Smooth muscle cell (in vitro differentiated cells): ENCODE results near the gene MYH9. TPM values are rescaled to one million over a fixed set of nuclear protein-coding genes. Genes with fewer than 3 reads are reported as not detected.
A peak's percentile ranks its signal among the peaks of the same experiment; 100 is the strongest.

ENCODE experiments used
- DNase-seq: peaks from one replicate; lab custom pipeline; 2025; ENCODE audit not compliant: unreplicated experiment; lab: John Stamatoyannopoulos, UW
- H2AFZ ChIP-seq: fragments of 200-600 bp; sonication (generic); 2 replicates; pipeline ENCODE4 v1.6.0; 2016; ENCODE audit warnings: antibody characterized with exemption, low read depth, mild to moderate bottlenecking
- H3F3A ChIP-seq: fragments of 200-600 bp; sonication (generic); 2 replicates; pipeline ENCODE4 v1.6.0; 2017; ENCODE audit warnings: antibody characterized with exemption, low read depth
- H3K27ac ChIP-seq: fragments of 200-600 bp; sonication (generic); 2 replicates; pipeline ENCODE4 v1.5.1; 2016; ENCODE audit warnings: low read depth, mild to moderate bottlenecking
- H3K27me3 ChIP-seq: fragments of 200-600 bp; sonication (generic); 2 replicates; pipeline ENCODE4 v1.6.1; 2016; ENCODE audit warnings: low read depth, mild to moderate bottlenecking
- H3K36me3 ChIP-seq: fragments of 200-600 bp; sonication (generic); 2 replicates; pipeline ENCODE4 v1.5.1; 2016; ENCODE audit warnings: low read depth
- H3K4me1 ChIP-seq: fragments of 200-600 bp; sonication (generic); 2 replicates; pipeline ENCODE4 v1.5.1; 2016; ENCODE audit warnings: low read depth
- H3K4me2 ChIP-seq: fragments of 200-600 bp; sonication (generic); 2 replicates; pipeline ENCODE4 v1.6.0; 2016; ENCODE audit warnings: mild to moderate bottlenecking
- H3K4me3 ChIP-seq: fragments of 200-600 bp; sonication (generic); 2 replicates; pipeline ENCODE4 v1.5.1; 2016; ENCODE audit warnings: mild to moderate bottlenecking
- H3K79me2 ChIP-seq: fragments of 200-600 bp; sonication (generic); 2 replicates; pipeline ENCODE4 v1.6.0; 2016; ENCODE audit warnings: low read depth, mild to moderate bottlenecking
- H3K9ac ChIP-seq: fragments of 200-600 bp; sonication (generic); 2 replicates; pipeline ENCODE4 v1.6.0; 2016; ENCODE audit warnings: low read depth
- H3K9me3 ChIP-seq: fragments of 200-600 bp; sonication (generic); replicated peaks from 2 replicates; pipeline ENCODE4 v1.5.1; 2016; ENCODE audit warnings: low read depth
- H4K20me1 ChIP-seq: fragments of 200-600 bp; sonication (generic); 2 replicates; pipeline ENCODE4 v1.6.0; 2016; ENCODE audit warnings: low read depth
- CTCF ChIP-seq: fragments of 200-600 bp; sonication (generic); IDR thresholded peaks from 2 replicates; pipeline ENCODE4 v1.5.1; 2017; ENCODE audit warnings: borderline replicate concordance, mild to moderate bottlenecking, antibody characterized with exemption; ENCODE audit not compliant: insufficient read depth, poor library complexity, severe bottlenecking
- WGBS: methylation state at CpG from one replicate; pipeline ENCODE4 v1.1.7; 2016; ENCODE audit warnings: low lambda C conversion rate; 5-methylcytosine and 5-hydroxymethylcytosine counted together
- microRNA-seq: library from miRNA; unstranded; fragments of <30 nt; microRNA quantifications from one replicate; pipeline ENCODE4, GENCODE V29; 2016; ENCODE audit warnings: borderline number of aligned reads
- polyA plus RNA-seq: library from polyadenylated mRNA; unstranded; fragments of >200 nt; fragmentation: Nextera tagmentation; extraction: Ambion mirVana; gene quantifications from 2 replicates; pipeline ENCODE4 v1.2.1, GENCODE V29; 2016
- small RNA-seq: library from RNA; depleted of rRNA; stranded (forward); fragments of <200 nt; gene quantifications from one replicate; pipeline ENCODE3, GENCODE V24; 2014
- total RNA-seq: library from RNA; depleted of rRNA; stranded (reverse); fragments of >200 nt; gene quantifications from 2 replicates; pipeline ENCODE4 v1.2.3, GENCODE V29; 2014

The MYH9 gene
- total and polyA plus RNA-seq, 2 experiments from 2014 or later, result 350 to 361 TPM

- H3K4me2 ChIP-seq, result no peak overlapping the region
- peaks cover 5% of the 10 kb centered on the region for H4K20me1 ChIP-seq
- WGBS, result 96% methylated on average over 13 of the region's 13 CpGs
- no peaks in the 10 kb centered on the region for H3K9me3 ChIP-seq
- H3K4me3 ChIP-seq, result no peak overlapping the region
- no peaks in the 10 kb centered on the region for H3K27me3 ChIP-seq
- no peaks in the 10 kb centered on the region for H3K79me2 ChIP-seq
- no peak overlapping the region for H3K27ac ChIP-seq
- H3K4me1 ChIP-seq, result no peaks in the 10 kb centered on the region
- no peak overlapping the region for H3K9ac ChIP-seq
- H2AFZ ChIP-seq, result no peak overlapping the region
- no peaks in the 10 kb centered on the region for H3F3A ChIP-seq
- no peak for DNase-seq
- no peaks in the 10 kb centered on the region for H3K36me3 ChIP-seq
- no peak for TF ChIP-seq CTCF
Measured at GRCh38 chr22:36232715-36233401, 154.9 kb downstream of the MYH9 start.

Small RNA genes within 50 kb of the gene (microRNA-seq; reads per million reads assigned to microRNA genes)
- gene MIR6819, result 3.5 reads per million

Small RNA genes within 50 kb of the gene (small RNA-seq; reads per million reads assigned to genes)
- 0.26 reads per million, percentile 2 among the genes with 10 or more reads in this experiment for gene MIR6819

Other genes starting within 250 kb of the MYH9 start
- gene APOL3, start 227.2 kb downstream of the MYH9 start, total RNA-seq, result 0.40 TPM in 1 of 2 replicates, not detected in the other
- gene APOL3, start 227.2 kb downstream of the MYH9 start, polyA plus RNA-seq, result 0.24 TPM in 1 of 2 replicates, not detected in the other
- gene APOL4, start 186.2 kb downstream of the MYH9 start, total RNA-seq, result 0.40 and 0.45 TPM in 2 replicates
- 0.97 TPM in 1 of 2 replicates, not detected in the other for gene APOL4, start 186.2 kb downstream of the MYH9 start, polyA plus RNA-seq
- 12.2 and 14.7 TPM in 2 replicates for gene APOL2, start 148.4 kb downstream of the MYH9 start, total RNA-seq
- 8.0 and 9.2 TPM in 2 replicates for gene APOL2, start 148.4 kb downstream of the MYH9 start, polyA plus RNA-seq
- not detected in 2 replicates for gene APOL1, start 134.8 kb downstream of the MYH9 start, total RNA-seq
- 0.62 and 4.9 TPM in 2 replicates for gene APOL1, start 134.8 kb downstream of the MYH9 start, polyA plus RNA-seq
- gene TXN2, start 93.7 kb upstream of the MYH9 start, total RNA-seq, result 15.1 and 17.0 TPM in 2 replicates
- 86.9 and 97.0 TPM in 2 replicates for gene TXN2, start 93.7 kb upstream of the MYH9 start, polyA plus RNA-seq
- 2.8 and 3.1 TPM in 2 replicates for gene FOXRED2, start 119.1 kb upstream of the MYH9 start, total RNA-seq
- 4.2 and 5.2 TPM in 2 replicates for gene FOXRED2, start 119.1 kb upstream of the MYH9 start, polyA plus RNA-seq
- gene EIF3D, start 141.2 kb upstream of the MYH9 start, total RNA-seq, result 258 and 323 TPM in 2 replicates
- gene EIF3D, start 141.2 kb upstream of the MYH9 start, polyA plus RNA-seq, result 82.7 and 101 TPM in 2 replicates